Measurements from ENCODE around the gene GJD4. TPM values are rescaled to one million over a fixed set of nuclear protein-coding genes. Genes with fewer than 3 reads are reported as not detected.

Gene GJD4
- total and polyA plus RNA-seq, 2 of the 4 experiments (the other 2 are of a cell fraction): not detected

- intact Hi-C loops (cut with micrococcal nuclease): no loop called here
- ATAC-seq (ENCODE audit: low read depth): no peak
- TF ChIP-seq FOS (IDR thresholded peaks at IDR 0.05; ENCODE audit: low read depth, low read length): no peak
- Histone ChIP-seq H2BK5ac (ENCODE audit: low read depth, low read length, poor library complexity, severe bottlenecking) (no peak overlapping the region), H3K56ac (ENCODE audit: extremely low read depth, insufficient read depth, low read length) (no peak overlapping the region), H2BK120ac (ENCODE audit: low read depth, low read length) (no peak overlapping the region), H3K9me1 (ENCODE audit: insufficient read depth, low read length) (no peaks in the 10 kb centered on the region), H4K8ac (ENCODE audit: low read depth in 2 of 2, low read length in 2 of 2) (no peak overlapping the region), H4K91ac (ENCODE audit: insufficient read depth, low read depth, low read length) (no peak overlapping the region), H3K14ac (replicated peaks; ENCODE audit: low read depth, low read length) (no peak overlapping the region), H3K27ac (ENCODE audit: insufficient read depth, low read length) (no peak overlapping the region), H2BK15ac (ENCODE audit: low read depth, low read length) (no peak overlapping the region), H3K4ac (ENCODE audit: low read depth, low read length) (no peak overlapping the region), H3K79me1 (ENCODE audit: low read depth in 1 of 2, low read length in 2 of 2) (no peaks in the 10 kb centered on the region), H3K27me3 (ENCODE audit: control insufficient read depth, insufficient read depth, low read length) (peaks cover 8% of the 10 kb centered on the region), H3K23ac (ENCODE audit: low read depth, low read length) (no peak overlapping the region), H2AK5ac (ENCODE audit: low read depth, low read length) (no peak overlapping the region), H2AK9ac (replicated peaks; ENCODE audit: low read depth, low read length, poor library complexity) (no peak overlapping the region), H3K4me1 (ENCODE audit: control insufficient read depth, insufficient read depth, low read length) (no peaks in the 10 kb centered on the region), H4K20me1 (ENCODE audit: insufficient read depth, low read length) (no peaks in the 10 kb centered on the region), H3K9ac (ENCODE audit: low read depth, low read length) (no peak overlapping the region), H2AFZ (replicated peaks; ENCODE audit: low read length, poor library complexity) (no peak overlapping the region), H4K5ac (ENCODE audit: low read depth, low read length) (no peak overlapping the region), H3K18ac (ENCODE audit: low read depth, low read length) (no peak overlapping the region), H3K36me3 (ENCODE audit: control insufficient read depth, insufficient read depth, low read length) (no peaks in the 10 kb centered on the region), H3K4me3 (ENCODE audit: insufficient read depth, low read depth, low read length) (no peak overlapping the region), H3K9me3 (ENCODE audit: control insufficient read depth, insufficient read depth, low read length) (no peaks in the 10 kb centered on the region), H2BK20ac (ENCODE audit: low read depth, low read length) (no peak overlapping the region), H3K4me2 (ENCODE audit: low read depth, low read length) (no peak overlapping the region)
- in situ Hi-C loops (cut with MboI; ENCODE audit: low sequenced_read_pairs): no loop called here
- WGBS, 2 experiments (ENCODE audit: extremely low coverage in 2 of 2, insufficient read length in 1 of 2): 20% methylated on average over 1 of the region's 5 CpGs; no CpG with 5 or more reads in 1 of the 2 experiments
- dilution Hi-C loops (cut with HindIII; ENCODE audit: low sequenced_read_pairs, unreplicated experiment): no loop called here
- BruUV-seq (replicated peaks): no TSS peak
- ChIA-PET POLR2A (ENCODE audit: unreplicated experiment) (no interaction called here), CTCF (no interaction called here)
- DNase-seq: no peak
These were observed 52.5 kb downstream of the GJD4 start for GRCh38 chr10:35657621-35658020.

Other genes starting within 250 kb of the GJD4 start
- 3.6 and 4.4 TPM in 2 replicates for gene FZD8, start 37.0 kb downstream of the GJD4 start, total RNA-seq (2012; rRNA removed)
- 3.9 and 4.8 TPM in 2 replicates for gene FZD8, start 37.0 kb downstream of the GJD4 start, polyA plus RNA-seq (2012; rRNA removed)